ENCODE measurements around the gene MCCC1.

The MCCC1 gene

GRCh38 chr3:182981038-182981380 lies 118.3 kb downstream of the MCCC1 start:
- TF ChIP-seq CTCF (IDR thresholded peaks at IDR 0.05) = no peak
- Histone ChIP-seq H3K4me3 (peak overlapping the region; percentile 98), H3K27ac (peak overlapping the region; percentile 79 to 91)
- DNase-seq (ENCODE audit: low spot score) = no peak

GRCh38 chr3:182980204-182981037 lies 118.9 kb downstream of the MCCC1 start, which contains the start of gene DCUN1D1:
Gene DCUN1D1 (minus strand): TSS chr3:182980538. CDS start chr3:182980489, 49 bp downstream.
- Histone ChIP-seq H3K4me3 (peak within 1 kb of the TSS; percentile 98), H3K27ac (peak within 1 kb of the TSS; percentile 79 to 91)
- TF ChIP-seq CTCF (IDR thresholded peaks at IDR 0.05) = no peak
- DNase-seq (ENCODE audit: low spot score) = peak; percentile 91

- DNase-seq (ENCODE audit: low spot score) = no peak
- peak overlapping the region; percentile 98 for H3K4me3 ChIP-seq
- no peak for TF ChIP-seq CTCF (IDR thresholded peaks at IDR 0.05)
- H3K27ac ChIP-seq = peak overlapping the region; percentile 58 to 91
These were observed 119.6 kb downstream of the MCCC1 start for GRCh38 chr3:182979674-182980191.

GRCh38 chr3:182979103-182979673 lies 120.1 kb downstream of the MCCC1 start:
- no peak for DNase-seq (ENCODE audit: low spot score)
- no peak for TF ChIP-seq CTCF (IDR thresholded peaks at IDR 0.05)
- peak overlapping the region in 1 of 2 donors; percentile 58 for H3K27ac ChIP-seq
- H3K4me3 ChIP-seq = peak overlapping the region; percentile 98

GRCh38 chr3:182978387-182978786 lies 120.9 kb downstream of the MCCC1 start:
- TF ChIP-seq CTCF (IDR thresholded peaks at IDR 0.05) = no peak
- Histone ChIP-seq H3K27ac (no peak overlapping the region), H3K4me3 (no peak overlapping the region)
- DNase-seq (ENCODE audit: low spot score) = no peak

GRCh38 chr3:182973047-182973446 lies 126.2 kb downstream of the MCCC1 start:
- no peak overlapping the region for H3K27ac ChIP-seq
- DNase-seq (ENCODE audit: low spot score) = no peak
- no peak overlapping the region for H3K4me3 ChIP-seq
- TF ChIP-seq CTCF (IDR thresholded peaks at IDR 0.05) = no peak

All from coronary artery (tissue), 2 donors.